Fibroblast of lung (primary cell): ENCODE data around the gene PPIC.

Experiments used
- CTCF ChIP-seq, 2 donors: IDR thresholded peaks in 1 of 2; conservative IDR thresholded peaks in 1 of 2; 1 replicate in 1 of 2; 2 replicates in 1 of 2; pipeline ENCODE4 v1.5.1; 2011 to 2012; ENCODE audit warnings: low read length in 2 of 2, control low read depth in 1 of 2, inconsistent platforms in 1 of 2, low read depth in 1 of 2, mild to moderate bottlenecking in 1 of 2
- EZH2 ChIP-seq: IDR thresholded peaks from 2 replicates; pipeline ENCODE4 v1.5.1; 2012; ENCODE audit warnings: low read length, control low read depth, mild to moderate bottlenecking; ENCODE audit errors: missing control alignments

DNA sequence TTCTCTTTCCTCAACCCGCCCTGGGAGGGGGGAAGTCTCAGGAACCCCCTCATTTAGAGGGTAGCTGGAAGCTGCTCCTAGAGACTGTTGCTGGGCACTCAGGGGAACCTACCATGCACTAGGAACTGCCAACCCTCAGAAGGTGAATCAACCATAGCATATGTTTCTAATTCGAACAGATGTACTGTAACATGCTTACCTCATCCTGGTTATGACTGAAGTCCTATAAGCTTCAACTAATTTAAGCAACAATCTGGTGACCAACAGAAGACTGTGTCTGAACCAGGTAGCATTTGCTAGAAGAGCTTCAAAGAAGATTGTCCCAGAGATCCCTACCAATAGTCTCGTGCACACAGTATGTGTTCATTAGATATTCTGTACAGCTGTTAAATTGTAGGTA is 46.8 kb upstream of the PPIC start:
- TF ChIP-seq CTCF (conservative IDR thresholded peaks at IDR 0.05 in 1 of 2, IDR thresholded peaks at IDR 0.05 in 1 of 2; ENCODE audit: low read depth in 1 of 2, low read length in 2 of 2): no peak
- TF ChIP-seq EZH2: no peak
